ENCODE results near the gene HS3ST2.
"Not testable (repeated sequence)": the region's sequence is repeated elsewhere in the genome, so short reads cannot be mapped to it uniquely, and the experiment has no call there.

The HS3ST2 gene

GRCh38 chr16:22934786-22935185 lies 120.8 kb downstream of the HS3ST2 start:
- no peak for DNase-seq

- no peak for DNase-seq
Observed at GRCh38 chr16:22937169-22937568, 123.2 kb downstream of the HS3ST2 start.

GRCh38 chr16:22938647-22939046 lies 124.7 kb downstream of the HS3ST2 start:
- DNase-seq: no peak

- DNase-seq: not testable (repeated sequence)
Observed at GRCh38 chr16:22939744-22940363, 125.9 kb downstream of the HS3ST2 start.

GRCh38 chr16:22941970-22942501 lies 128.1 kb downstream of the HS3ST2 start:
- DNase-seq: no peak

- DNase-seq: no peak
Observed at GRCh38 chr16:22942811-22943210, 128.8 kb downstream of the HS3ST2 start.

- DNase-seq: no peak
Observed at GRCh38 chr16:22945361-22945760, 131.4 kb downstream of the HS3ST2 start.

- no peak for DNase-seq
Observed at GRCh38 chr16:22946433-22946832, 132.5 kb downstream of the HS3ST2 start.

- DNase-seq: no peak
Observed at GRCh38 chr16:22948058-22948602, 134.2 kb downstream of the HS3ST2 start.

- peak; percentile 51 to 65 for DNase-seq
Observed at GRCh38 chr16:22948603-22949368, 134.8 kb downstream of the HS3ST2 start.

GRCh38 chr16:22955461-22956070 lies 141.6 kb downstream of the HS3ST2 start:
- no peak for DNase-seq

GRCh38 chr16:22961206-22961605 lies 147.2 kb downstream of the HS3ST2 start:
- no peak for DNase-seq

- no peak for DNase-seq
Observed at GRCh38 chr16:22962905-22963304, 148.9 kb downstream of the HS3ST2 start.
